NCI-H1694 (cell line): ENCODE data around the gene ITGA11.
"Not testable (repeated sequence)": the region's sequence is repeated elsewhere in the genome, so short reads cannot be mapped to it uniquely, and the experiment has no call there.

Source experiments
- DNase-seq: peaks from one replicate; lab custom pipeline; 2025; lab: John Stamatoyannopoulos, UW

Gene ITGA11

GRCh38 chr15:68423359-68424296 is 8.3 kb downstream of the ITGA11 start:
- no peak for DNase-seq

GRCh38 chr15:68422403-68423145 is 9.4 kb downstream of the ITGA11 start:
- not testable (repeated sequence) for DNase-seq

GRCh38 chr15:68421798-68422402 is 10.1 kb downstream of the ITGA11 start:
- no peak for DNase-seq

GRCh38 chr15:68421115-68421551 is 10.8 kb downstream of the ITGA11 start:
- no peak for DNase-seq

GRCh38 chr15:68420186-68420684 is 11.7 kb downstream of the ITGA11 start:
- no peak for DNase-seq

GRCh38 chr15:68419301-68420175 is 12.4 kb downstream of the ITGA11 start:
- no peak for DNase-seq

GRCh38 chr15:68418611-68419161 is 13.3 kb downstream of the ITGA11 start:
- no peak for DNase-seq

GRCh38 chr15:68417897-68418296 is 14.1 kb downstream of the ITGA11 start:
- DNase-seq, result no peak

- DNase-seq, result no peak
These were observed 14.9 kb downstream of the ITGA11 start for GRCh38 chr15:68417051-68417450.

- no peak for DNase-seq
These were observed 15.8 kb downstream of the ITGA11 start for GRCh38 chr15:68416158-68416535.

- DNase-seq, result no peak
These were observed 16.3 kb downstream of the ITGA11 start for GRCh38 chr15:68415501-68416157.

- DNase-seq, result no peak
These were observed 16.9 kb downstream of the ITGA11 start for GRCh38 chr15:68415061-68415460.

- DNase-seq, result no peak
These were observed 17.4 kb downstream of the ITGA11 start for GRCh38 chr15:68414591-68414990.

GRCh38 chr15:68414206-68414555 is 17.8 kb downstream of the ITGA11 start:
- no peak for DNase-seq

GRCh38 chr15:68413363-68414205 is 18.4 kb downstream of the ITGA11 start:
- DNase-seq, result no peak

GRCh38 chr15:68412218-68412617 is 19.7 kb downstream of the ITGA11 start:
- DNase-seq, result no peak

GRCh38 chr15:68411735-68412134 is 20.2 kb downstream of the ITGA11 start:
- DNase-seq, result no peak

GRCh38 chr15:68411343-68411675 is 20.7 kb downstream of the ITGA11 start:
- no peak for DNase-seq

GRCh38 chr15:68410466-68411342 is 21.3 kb downstream of the ITGA11 start:
- DNase-seq, result no peak
